Measurements from ENCODE around the gene MEST.
"Not testable (repeated sequence)": the region's sequence is repeated elsewhere in the genome, so short reads cannot be mapped to it uniquely, and the experiment has no call there.

Gene MEST, protein sequence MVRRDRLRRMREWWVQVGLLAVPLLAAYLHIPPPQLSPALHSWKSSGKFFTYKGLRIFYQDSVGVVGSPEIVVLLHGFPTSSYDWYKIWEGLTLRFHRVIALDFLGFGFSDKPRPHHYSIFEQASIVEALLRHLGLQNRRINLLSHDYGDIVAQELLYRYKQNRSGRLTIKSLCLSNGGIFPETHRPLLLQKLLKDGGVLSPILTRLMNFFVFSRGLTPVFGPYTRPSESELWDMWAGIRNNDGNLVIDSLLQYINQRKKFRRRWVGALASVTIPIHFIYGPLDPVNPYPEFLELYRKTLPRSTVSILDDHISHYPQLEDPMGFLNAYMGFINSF

DNA sequence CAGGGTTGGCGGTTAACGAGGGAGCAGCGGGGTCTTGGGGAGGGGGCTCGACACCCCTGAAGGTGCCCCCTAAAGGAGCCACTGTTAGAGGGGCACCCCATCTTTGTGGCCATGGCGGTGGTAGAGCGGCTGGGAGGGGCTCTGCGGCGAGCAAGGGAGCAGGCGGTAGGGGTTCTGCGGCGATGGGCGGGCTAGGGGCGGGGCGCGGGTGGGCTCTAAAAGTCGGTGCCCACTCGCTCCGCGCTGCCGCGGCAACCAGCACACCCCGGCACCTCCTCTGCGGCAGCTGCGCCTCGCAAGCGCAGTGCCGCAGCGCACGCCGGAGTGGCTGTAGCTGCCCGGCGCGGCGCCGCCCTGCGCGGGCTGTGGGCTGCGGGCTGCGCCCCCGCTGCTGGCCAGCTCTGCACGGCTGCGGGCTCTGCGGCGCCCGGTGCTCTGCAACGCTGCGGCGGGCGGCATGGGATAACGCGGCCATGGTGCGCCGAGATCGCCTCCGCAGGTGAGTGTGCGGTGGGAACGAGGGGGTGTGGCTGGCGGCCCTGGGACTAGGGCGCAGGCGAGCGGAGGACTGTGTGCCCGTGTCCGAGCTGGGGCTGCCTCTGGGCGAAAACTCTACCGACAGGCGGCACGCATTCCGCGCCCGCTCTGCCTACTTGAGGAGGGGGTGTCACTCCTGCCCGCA lies at the start of gene MEST:
TSS of gene MEST (plus strand) at position 245 of the 682 bp plus-strand sequence. CDS start at position 474, 229 bp downstream.
- no peak for DNase-seq

DNA sequence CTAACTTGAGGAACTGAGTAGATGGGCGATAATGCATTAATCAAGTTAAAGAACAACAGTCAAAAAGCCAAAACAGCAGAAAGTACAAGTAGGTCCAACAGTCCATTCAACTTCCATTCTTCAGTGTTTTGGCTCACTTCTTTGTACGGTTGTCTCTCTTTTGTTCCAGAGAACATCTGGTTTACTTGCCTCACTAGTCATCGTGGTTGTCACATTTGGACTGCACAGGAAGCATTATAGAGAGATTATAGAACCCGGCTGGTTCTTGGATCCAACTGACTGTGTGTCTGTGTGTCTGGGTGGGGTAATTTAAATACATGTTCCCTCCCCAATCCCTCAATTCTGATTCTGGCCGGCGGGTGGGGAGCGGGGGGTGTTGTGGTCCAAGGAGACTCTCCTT lies 49.3 kb upstream of the MEST start:
- DNase-seq = no peak

DNA sequence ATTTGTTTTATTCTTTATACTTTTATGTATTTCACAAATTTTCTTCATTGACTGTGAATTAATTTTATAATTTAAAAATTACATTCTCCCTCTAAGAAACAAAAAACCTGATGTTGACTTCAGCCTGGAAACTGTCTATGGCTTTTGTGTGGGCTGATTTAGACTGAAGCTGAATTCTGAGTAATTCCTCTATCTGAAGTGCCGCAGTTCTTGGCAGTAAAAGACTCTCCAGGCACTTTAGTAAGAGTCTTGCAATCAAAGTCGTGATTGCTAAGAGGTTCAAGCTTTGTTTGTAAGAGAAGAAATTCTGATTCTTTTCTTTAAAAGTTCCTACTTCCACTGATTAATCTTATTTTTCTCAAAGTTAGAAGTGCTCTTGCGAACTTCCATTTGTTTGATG lies 47.7 kb upstream of the MEST start:
- no peak for DNase-seq

DNA sequence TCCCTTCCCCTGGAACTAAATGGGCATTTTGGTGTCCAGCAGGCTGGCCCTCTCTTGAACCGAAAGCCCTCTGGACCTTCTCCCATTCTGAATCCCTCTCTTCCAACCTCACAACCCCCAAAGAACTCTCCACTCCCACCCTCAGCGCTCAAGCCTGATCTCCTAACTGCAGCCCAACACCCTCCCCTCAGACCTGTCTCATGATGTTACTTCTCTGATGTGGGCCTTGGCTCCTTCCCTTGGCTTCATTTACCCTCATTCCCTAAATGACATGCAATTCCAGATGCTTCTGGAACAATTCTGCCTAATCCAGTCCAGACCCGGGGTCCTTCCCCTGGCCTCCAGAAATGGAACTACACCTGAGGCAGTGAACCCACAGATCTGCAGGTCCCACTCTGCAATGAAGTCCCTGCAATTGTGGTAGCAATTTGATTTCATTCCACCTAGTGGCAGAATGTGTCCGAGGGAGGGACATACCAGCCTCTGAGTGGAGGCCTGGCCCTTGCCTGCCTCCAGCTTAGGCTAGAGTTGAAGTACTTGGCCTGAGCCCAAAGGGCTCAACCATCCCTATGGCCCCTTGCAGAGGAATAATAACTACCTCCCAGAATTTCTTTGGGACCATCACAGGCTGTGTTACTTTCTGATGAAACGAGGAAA lies 47.0 kb upstream of the MEST start:
- DNase-seq = no peak

DNA sequence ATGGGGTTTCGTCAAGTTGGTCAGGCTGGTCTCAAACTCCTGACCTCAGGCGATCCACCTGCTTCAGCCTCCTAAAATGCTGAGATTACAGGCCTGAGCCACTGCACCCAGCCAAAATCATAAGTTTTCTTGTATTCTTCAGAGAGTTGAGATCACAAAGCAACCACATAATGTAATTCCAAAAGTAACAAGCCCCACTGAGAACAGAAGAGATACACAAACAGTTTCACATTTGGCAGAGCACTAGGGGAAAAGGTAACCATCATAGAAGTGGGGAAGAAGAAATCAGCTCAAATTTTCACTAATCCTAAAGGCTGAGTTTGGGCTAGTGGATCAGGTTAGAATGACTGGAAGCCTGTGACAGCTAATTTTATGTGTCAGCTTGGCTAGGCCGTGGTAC lies 45.6 kb upstream of the MEST start:
- no peak for DNase-seq

DNA sequence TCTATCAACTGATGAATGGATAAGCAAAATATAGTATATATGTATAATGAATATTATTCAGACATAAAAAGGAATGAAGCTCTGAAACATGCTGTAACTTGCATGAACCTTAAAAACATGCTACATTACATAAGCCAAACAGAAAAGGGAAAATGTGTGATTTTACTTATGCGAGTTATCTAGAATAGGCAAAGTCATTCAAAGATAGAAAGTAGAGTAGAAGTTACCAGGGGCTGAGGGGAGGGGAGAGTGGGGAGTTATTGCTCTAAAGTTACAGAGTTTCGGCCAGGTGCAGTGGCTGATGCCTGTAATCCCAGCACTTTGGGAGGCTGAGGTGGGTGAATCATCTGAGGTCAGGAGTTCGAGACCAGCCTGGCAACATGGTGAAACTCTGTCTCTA lies 40.5 kb upstream of the MEST start:
- DNase-seq = not testable (repeated sequence)

DNA sequence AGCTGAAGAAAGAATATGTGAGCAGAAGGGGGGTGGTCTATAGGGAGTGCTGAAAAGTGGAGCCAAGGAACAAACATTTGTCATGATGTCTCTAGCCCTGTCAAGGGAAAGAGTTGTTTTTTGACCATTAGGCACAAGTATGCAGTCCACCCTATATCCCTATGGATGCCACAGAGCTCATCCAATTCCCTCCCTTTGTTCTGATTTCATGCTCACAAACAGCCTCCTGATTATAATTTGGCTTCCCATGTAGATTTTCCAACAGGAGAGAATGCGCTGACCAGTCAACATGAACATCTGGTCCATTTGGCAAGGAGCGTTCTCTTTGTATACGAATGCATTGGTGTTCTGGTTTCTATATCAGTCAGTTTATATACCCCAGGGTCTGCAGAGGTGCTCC lies 38.9 kb upstream of the MEST start:
- no peak for DNase-seq

DNA sequence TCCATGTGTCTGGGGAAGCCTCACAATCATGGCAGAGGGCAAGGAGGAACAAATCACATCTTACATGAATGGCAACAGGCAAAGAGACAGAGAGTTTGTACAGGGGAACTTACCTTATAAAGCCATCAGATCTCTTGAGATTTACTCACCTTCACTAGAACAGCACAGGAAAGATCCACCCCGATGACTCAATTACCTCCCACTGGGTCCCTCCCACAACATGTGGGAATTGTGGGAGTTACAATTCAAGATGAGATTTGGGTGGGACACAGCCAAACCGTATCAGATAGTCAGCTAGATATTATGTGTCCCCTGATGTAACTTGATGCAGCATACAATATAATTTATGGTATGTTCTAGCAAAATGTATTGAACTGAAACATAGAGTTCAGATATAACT lies 36.9 kb upstream of the MEST start:
- DNase-seq = no peak

DNA sequence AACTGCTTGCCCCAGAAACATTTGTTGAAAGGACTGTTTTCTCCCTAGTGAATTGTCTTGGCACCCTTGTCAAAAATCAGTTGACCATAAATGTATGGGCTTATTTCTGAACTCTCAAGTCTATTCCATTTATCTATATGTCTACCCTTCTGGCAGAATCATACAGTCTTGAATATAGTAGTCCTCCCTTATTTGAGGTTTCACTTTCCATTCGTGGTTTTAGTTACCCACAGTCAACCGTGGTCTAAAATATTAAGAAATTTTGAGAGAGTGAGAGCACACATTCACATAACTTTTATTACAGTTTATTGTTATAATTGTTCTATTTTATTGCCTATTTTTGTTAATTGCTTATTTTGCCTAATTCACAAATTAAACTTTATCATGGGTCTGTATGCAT lies 33.6 kb upstream of the MEST start:
- no peak for DNase-seq

DNA sequence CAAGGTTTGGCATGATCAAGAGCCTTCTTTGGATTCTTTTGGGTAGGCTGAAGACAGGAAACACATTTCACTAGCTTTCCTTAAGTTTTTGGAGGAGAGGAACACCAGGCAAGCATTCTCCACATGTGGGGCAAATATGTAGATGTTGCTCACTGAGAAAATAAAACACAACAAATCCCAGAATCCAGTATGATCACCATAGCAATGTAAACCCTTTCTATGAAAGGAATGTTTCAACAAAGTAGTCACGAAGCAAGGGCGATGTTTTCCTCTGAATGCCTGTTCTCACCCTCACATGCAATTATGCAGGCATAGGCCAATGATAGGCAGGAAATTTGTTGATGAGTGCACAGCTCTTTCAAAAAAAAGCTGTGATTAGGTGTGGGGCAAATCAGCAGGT lies 30.6 kb upstream of the MEST start:
- DNase-seq = no peak

DNA sequence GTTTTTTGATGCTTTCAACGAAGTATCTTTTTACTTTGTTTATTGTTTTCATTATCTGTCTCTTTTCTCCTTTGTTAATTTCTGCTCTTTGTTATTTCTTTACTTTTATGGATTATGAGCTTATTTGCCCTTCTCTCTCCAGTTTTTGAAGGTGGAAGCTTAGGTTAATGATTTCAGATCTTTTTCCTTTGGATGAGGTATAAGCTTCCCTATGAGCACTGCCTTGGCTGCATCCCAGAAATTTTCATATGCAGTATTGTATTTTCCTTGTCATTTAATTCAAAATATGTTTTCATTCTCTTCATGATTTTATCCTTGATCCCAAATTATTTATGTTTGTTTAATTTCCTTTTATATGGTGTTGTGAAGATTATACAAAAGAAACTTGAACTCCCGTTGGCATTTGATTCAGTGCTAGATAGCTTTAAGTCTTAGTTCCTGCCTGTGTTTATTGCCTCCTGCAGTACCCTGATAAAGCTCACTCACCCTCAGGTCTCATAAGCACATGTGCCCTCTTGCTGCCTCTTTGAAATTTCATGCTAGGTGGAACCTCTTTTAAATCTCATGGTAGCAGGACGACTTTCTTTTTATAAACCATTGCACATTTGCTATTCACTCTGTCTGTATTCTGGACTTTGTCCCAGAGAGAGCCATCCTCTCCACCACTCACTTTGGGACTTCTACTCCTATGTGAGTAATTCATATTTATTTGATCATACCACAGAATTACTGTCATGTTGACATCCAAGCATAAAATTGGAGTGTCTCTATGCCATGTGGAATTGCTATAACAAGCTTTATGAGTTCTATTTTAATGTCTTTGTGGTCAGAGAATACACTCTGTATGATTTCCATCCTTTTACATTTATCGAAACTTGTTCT lies 28.1 kb upstream of the MEST start:
- no peak for DNase-seq

DNA sequence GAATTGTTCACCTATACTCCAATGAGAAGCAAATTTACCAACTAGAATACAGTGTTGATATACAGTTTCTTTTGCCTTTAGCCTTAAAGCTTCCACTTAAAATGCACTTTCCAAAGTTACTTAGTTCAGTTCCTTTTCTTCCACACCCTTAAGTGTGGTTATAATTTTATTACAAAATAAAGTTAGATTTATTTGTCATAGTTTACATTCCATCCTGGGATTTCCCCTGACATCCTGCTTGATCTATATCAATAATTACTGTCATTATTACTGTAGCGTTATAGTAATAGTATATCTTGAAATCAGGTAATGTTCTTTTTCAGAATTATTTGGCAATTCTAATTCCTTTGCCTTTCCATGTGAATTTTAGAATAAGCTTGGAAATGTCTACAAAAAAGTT lies 23.3 kb upstream of the MEST start:
- no peak for DNase-seq

DNA sequence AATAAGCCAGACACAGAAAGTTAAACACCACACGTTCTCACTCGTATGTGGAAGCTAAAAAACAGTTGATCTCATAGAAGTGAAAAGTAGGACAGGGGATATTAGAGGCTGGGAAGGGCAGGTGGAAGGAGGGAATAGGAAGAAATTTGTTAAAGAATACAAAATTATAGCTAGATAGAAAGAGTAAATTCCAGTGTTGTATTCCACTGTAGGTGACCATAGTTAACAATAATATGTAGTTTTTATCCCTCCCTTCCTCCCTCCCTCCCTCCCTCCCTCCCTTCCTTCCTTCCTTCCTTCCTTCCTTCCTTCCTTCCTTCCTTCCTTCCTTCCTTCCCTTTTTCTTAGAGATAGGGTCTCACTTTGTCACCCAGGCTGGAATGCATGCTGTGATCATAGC lies 19.9 kb upstream of the MEST start:
- no peak for DNase-seq

DNA sequence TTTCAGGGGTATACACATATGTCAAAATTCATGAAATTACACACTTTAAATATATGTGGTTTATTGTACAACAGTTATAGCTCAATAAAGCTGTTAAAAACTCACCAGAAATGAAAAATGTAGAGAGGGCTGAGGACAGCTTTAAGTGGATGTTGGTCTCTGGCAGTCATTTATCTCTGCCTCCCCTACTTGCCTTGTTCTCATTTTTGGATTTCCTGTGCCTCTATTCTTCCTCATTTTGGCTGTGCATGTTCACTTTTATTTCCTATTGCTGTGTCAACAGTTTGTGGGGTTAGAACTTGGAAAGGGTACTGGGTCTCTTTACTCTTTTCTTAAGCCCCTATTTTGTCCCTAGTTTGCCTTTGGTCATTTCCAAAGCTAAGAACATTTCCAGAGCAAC lies 18.6 kb upstream of the MEST start:
- DNase-seq = no peak

DNA sequence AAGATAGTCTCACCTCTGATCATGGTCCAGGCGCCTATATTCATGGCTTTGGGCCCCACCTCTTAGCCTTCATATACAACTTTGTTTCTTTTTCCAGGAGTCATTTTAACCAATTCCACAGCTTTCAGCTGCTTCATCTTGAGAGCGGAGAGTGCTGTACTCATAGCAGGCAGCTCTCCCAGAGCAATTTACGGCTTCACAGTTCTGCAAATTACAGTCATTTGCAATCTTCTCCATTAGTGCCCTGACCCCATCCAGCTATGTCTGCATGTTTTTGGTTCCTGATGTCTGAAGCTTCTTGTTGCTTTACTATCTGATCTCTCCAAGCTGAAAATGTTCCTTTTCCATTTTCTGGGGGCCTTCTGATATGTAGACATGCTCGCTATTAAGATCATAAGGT lies 18.0 kb upstream of the MEST start:
- peak; percentile 83 for DNase-seq

DNA sequence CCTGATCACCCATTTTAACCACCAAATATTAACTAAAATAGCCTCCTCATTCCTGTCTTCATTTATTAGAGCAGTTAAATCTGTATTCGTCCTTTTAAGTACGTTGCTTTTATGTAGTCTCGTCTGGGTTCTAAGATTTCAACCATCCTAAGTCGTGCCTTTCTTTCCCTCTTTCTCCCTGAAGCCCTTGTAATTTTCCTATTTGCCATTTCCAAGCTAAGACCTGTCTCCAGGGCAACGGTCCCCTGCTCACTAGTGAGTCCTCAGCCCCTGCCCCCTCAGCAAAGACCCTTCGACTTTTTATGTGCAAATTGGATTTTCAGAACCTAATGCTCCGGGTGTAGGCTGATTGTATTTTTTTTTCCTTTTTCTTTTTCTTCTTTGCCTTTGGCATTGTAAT lies 16.1 kb upstream of the MEST start:
- no peak for DNase-seq

DNA sequence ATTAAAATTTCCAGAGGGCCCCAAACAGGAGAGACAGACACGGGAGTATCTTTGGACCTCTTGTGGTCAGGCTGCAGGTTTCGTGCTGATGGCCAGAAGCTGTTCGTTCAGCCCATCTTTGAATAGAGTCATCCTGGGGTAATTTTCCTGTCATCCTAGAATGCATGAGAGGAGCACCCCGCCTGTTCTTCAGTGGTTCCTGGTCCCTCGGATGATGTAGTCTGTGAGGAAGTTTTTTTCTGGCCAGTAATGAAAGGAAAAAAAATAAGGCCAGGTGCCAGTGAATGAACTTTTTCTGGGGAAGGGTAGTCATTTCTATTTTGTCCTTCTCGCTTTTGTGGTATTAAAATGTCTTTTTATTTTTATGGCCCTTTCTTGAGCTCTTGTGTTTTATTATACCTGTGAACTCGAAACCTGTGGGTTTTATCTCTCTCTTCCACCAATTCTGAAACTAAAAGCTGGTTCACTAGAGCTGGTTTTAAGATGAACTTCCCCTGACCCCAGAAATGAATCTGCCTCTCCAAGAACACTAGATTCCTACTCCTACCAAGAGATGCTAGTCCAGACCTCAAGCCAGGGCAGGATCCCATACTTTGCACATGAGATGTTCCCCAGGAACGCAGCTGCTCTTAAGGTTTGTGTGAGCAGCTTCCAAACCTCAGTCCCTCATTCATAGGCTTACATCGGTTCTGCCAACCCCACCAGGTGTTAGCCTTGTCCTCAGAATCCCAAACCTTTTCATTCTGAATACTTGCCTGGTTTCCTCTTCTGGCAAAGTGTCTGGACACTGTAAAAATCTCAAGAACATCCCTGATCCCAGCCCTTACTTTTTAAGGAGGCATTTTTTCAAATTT lies 15.4 kb upstream of the MEST start:
- no peak for DNase-seq

DNA sequence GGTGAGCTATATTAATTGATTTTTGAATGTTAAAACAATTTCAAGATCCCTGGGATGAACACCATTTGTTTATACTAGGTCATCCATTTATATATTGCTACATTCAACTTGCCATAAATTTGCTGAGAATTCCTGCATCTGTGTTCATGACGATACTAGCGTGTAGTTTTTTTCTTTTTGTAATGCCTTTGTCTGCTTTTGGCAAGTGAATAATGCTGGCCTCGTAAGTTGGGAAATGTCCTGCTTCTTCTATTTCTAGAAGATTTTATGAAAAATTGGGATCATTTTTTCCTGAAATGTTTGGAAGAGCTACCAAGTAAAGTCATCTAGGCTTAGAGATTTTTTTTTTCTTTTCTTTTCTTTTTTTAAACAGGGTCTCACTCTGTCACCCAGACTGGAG lies 12.9 kb upstream of the MEST start:
- no peak for DNase-seq

DNA sequence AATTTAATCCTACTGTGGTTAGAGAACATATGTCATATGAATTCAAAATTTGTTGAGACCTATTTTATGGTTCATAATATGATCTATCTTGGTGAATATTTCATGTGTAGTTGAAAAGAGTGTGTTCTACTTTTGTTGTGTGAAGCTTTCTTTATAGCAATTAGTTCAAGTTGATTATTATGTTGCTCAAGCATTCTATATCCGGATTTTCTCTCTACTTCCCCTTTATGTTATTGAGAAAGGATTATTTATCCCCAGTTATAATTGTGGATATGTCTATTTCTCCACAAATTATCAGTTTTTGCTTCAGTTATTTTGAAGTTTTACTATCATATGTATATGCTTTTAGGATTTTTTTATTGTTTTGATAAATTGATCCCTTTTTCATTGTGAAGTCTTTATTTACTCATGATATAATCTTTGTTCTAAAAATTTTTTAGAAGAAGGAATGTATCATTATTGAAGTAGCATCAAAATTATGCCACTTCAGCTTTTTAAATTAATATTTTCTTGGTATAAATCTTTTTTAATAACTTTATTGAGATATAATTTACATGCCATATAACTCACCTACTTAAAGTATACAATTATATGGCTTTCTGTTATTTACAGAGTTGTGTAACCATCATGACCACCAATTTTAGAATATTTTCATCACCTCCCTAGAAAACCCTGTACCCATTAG lies 12.0 kb upstream of the MEST start:
- DNase-seq = no peak

DNA sequence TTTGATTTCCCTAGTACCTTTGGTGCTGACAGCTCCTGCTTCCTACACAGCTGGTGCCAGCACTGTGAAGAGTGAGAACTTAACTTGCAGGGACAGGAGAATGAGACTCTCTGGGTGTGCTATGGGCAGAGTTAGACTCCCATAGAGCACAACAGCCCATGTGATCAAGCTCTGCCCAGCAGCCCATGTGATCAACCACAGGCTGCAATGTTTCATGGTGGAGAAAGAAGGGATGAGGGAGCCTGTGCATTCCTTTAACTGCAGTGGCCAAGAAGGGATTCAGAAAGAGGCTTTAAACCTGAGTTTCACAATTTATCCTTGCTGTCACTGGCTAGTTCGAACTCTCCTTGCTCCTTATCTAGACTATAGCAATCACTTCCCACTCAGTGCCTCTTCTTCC lies 10.0 kb upstream of the MEST start:
- no peak for DNase-seq

DNA sequence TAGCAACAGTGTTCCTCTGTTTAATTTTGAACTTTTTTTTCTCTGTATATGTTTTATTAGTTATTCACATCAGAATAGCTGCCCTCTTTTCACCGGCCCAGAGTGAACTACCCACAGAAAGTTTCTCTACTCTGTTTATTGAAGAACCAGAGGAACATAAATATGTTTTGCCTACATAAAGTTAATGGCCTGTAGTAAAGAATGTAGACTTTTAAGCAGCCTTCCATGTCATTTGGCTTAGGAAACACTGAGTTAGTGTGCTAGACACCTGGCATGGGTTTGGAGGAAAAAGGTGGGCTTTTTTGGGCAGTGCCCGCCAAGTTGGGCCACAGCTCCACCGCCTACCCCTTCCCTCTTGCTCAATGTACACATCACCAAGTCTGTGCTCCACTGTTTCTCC lies 8.9 kb upstream of the MEST start:
- no peak for DNase-seq

DNA sequence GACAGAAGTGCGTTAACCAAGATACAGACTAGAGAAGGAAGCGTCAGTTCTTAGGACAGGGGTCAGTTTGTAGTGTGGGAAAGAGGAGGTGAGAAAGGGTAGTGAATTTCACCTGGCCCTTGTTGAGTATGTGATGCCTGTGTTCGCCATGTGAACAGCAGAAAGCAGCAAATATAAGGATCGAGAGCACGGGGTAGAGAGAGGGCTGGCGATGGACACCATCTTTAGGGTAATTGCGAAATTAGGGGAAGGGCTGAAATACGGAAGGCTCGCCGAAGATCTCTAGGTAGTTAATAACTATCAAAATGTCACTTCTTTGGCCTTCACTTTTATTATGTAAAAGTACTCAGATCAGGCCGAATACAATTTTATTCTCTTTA lies 6.2 kb upstream of the MEST start:
- DNase-seq = no peak

Measured in NCI-H1436 treated with DMSO at 0.1 percent for 48 hours (cell line).